HepG2 (cell line): ENCODE measurements around the gene NR2F6. TPM values are rescaled to one million over a fixed set of nuclear protein-coding genes. Genes with fewer than 3 reads are reported as not detected.
A peak's percentile ranks its signal among the peaks of the same experiment; 100 is the strongest.

ENCODE experiments used
- CAMTA2 ChIP-seq: sonication (generic); formaldehyde crosslinking; IDR thresholded peaks from 2 replicates; pipeline ENCODE4 v1.4.0; 2020; ENCODE audit warnings: mild to moderate bottlenecking, missing genetic modification reagents, borderline replicate concordance
- DR1 ChIP-seq: sonication (generic); formaldehyde crosslinking; IDR thresholded peaks from 2 replicates; pipeline ENCODE4 v1.8.0; 2021; ENCODE audit warnings: mild to moderate bottlenecking, missing genetic modification reagents, inconsistent platforms
- HCFC1 ChIP-seq: fragments of 150-350 bp; IDR thresholded peaks from 2 replicates; pipeline ENCODE4 v1.6.1; 2014; ENCODE audit warnings: low read depth, low read length
- HDAC6 ChIP-seq: fragments of 200-600 bp; sonication (generic); IDR thresholded peaks from 2 replicates; pipeline ENCODE4 v1.7.0; 2017; ENCODE audit warnings: mild to moderate bottlenecking, antibody characterized with exemption, low read length, low read depth
- ISL2 ChIP-seq: sonication (generic); formaldehyde crosslinking; IDR thresholded peaks from 2 replicates; pipeline ENCODE4 v1.5.0; 2020; ENCODE audit warnings: missing genetic modification reagents
- MIER3 ChIP-seq: IDR thresholded peaks from 2 replicates; pipeline ENCODE4 v1.6.1; 2016; ENCODE audit warnings: missing compliant biosample characterization, borderline replicate concordance
- NFIB ChIP-seq: sonication (generic); formaldehyde crosslinking; IDR thresholded peaks from 2 replicates; pipeline ENCODE4 v1.9.0; 2021; ENCODE audit warnings: missing genetic modification reagents, mild to moderate bottlenecking, borderline replicate concordance
- NPAS2 ChIP-seq: sonication (generic); formaldehyde crosslinking; IDR thresholded peaks from 2 replicates; pipeline ENCODE4 v1.8.0; 2022; ENCODE audit warnings: mild to moderate bottlenecking, missing genetic modification reagents, borderline replicate concordance
- PCBP1 ChIP-seq: fragments of 200-400 bp; formaldehyde crosslinking; IDR thresholded peaks from 2 replicates; pipeline ENCODE4 v1.6.1; 2017; ENCODE audit warnings: mild to moderate bottlenecking, low read depth, low read length, borderline replicate concordance
- PHB2 ChIP-seq: fragments of 450-650 bp; IDR thresholded peaks from 2 replicates; pipeline ENCODE4 v1.6.1; 2018; ENCODE audit not compliant: partially characterized antibody
- POGZ ChIP-seq: sonication (generic); formaldehyde crosslinking; IDR thresholded peaks from 2 replicates; pipeline ENCODE4 v1.4.0; 2020; ENCODE audit warnings: mild to moderate bottlenecking, missing genetic modification reagents
- PTBP1 ChIP-seq: fragments of 200-400 bp; formaldehyde crosslinking; IDR thresholded peaks from 2 replicates; pipeline ENCODE4 v1.6.1; 2018; ENCODE audit warnings: low read length, low read depth; ENCODE audit not compliant: poor library complexity, severe bottlenecking
- REPIN1 ChIP-seq: sonication (generic); formaldehyde crosslinking; IDR thresholded peaks from 2 replicates; pipeline ENCODE4 v1.8.0; 2022; ENCODE audit warnings: missing genetic modification reagents, low read depth, mild to moderate bottlenecking, borderline replicate concordance
- SP4 ChIP-seq: sonication (generic); formaldehyde crosslinking; IDR thresholded peaks from 2 replicates; pipeline ENCODE4 v1.8.1; 2023; ENCODE audit warnings: mild to moderate bottlenecking, missing genetic modification reagents
- ZBTB7A ChIP-seq: sonication (generic); formaldehyde crosslinking; IDR thresholded peaks from 2 replicates; pipeline ENCODE4 v1.8.0; 2022; ENCODE audit warnings: mild to moderate bottlenecking, missing genetic modification reagents
- ZNF282 ChIP-seq: fragments of 450-650 bp; IDR thresholded peaks from 2 replicates; pipeline ENCODE4 v1.6.1; 2018; ENCODE audit not compliant: partially characterized antibody
- ZNF33B ChIP-seq: sonication (generic); formaldehyde crosslinking; IDR thresholded peaks from 2 replicates; pipeline ENCODE4 v1.5.1; 2020; ENCODE audit warnings: mild to moderate bottlenecking, missing genetic modification reagents
- ZNF343 ChIP-seq: sonication (generic); formaldehyde crosslinking; IDR thresholded peaks from 2 replicates; pipeline ENCODE4 v1.4.0; 2020; ENCODE audit warnings: mild to moderate bottlenecking, missing genetic modification reagents
- ZNF430 ChIP-seq: sonication (generic); formaldehyde crosslinking; IDR thresholded peaks from 2 replicates; pipeline ENCODE4 v1.9.0; 2021; ENCODE audit warnings: mild to moderate bottlenecking, missing genetic modification reagents
- ZNF441 ChIP-seq: sonication (generic); formaldehyde crosslinking; IDR thresholded peaks from 2 replicates; pipeline ENCODE4 v1.7.0; 2021; ENCODE audit warnings: missing genetic modification reagents, borderline replicate concordance
- ZNF530 ChIP-seq: sonication (generic); formaldehyde crosslinking; IDR thresholded peaks from 2 replicates; pipeline ENCODE4 v1.5.0; 2020; ENCODE audit warnings: low read depth, mild to moderate bottlenecking, missing genetic modification reagents
- ZNF547 ChIP-seq: sonication (generic); formaldehyde crosslinking; IDR thresholded peaks from 2 replicates; pipeline ENCODE4 v1.5.1; 2020; ENCODE audit warnings: mild to moderate bottlenecking, missing genetic modification reagents
- ZNF780A ChIP-seq: sonication (generic); formaldehyde crosslinking; IDR thresholded peaks from 2 replicates; pipeline ENCODE4 v1.8.0; 2022; ENCODE audit warnings: mild to moderate bottlenecking, missing genetic modification reagents, moderate library complexity
- ZNF816 ChIP-seq: sonication (generic); formaldehyde crosslinking; IDR thresholded peaks from 2 replicates; pipeline ENCODE4 v1.8.0; 2022; ENCODE audit warnings: missing genetic modification reagents, mild to moderate bottlenecking, borderline replicate concordance
- polyA plus RNA-seq, 8 experiments: library from polyadenylated mRNA; depleted of rRNA in 3 of 8; stranded (reverse) in 7 of 8; unstranded in 1 of 8; fragments of >200 nt; fragmentation: Illumina TruSeq in 4 of 8; extraction: Trizol in 4 of 8; gene quantifications; 2 replicates each; pipeline versions ENCODE4 v1.2.1 to v1.2.3, GENCODE V29; 2011 to 2016; ENCODE audit warnings: low read depth in 4 of 8, missing spikeins in 1 of 8, mixed read lengths in 1 of 8; ENCODE audit not compliant: insufficient read depth in 1 of 8
- total RNA-seq, 5 experiments: library from RNA; depleted of rRNA; stranded (reverse); fragments of >200 nt; fragmentation: Illumina TruSeq; extraction: Trizol; gene quantifications; 2 replicates each; pipeline ENCODE4 v1.2.3, GENCODE V29; 2016; ENCODE audit warnings: low read depth in 1 of 5
- TF ChIP-seq, protein P1 (sequence below): sonication (generic); formaldehyde crosslinking; IDR thresholded peaks from 2 replicates; pipeline ENCODE4 v1.4.0; 2020; ENCODE audit warnings: mild to moderate bottlenecking, missing genetic modification reagents
- TF ChIP-seq, protein P2 (sequence below): IDR thresholded peaks from 2 replicates; pipeline ENCODE4 v1.6.1; 2012; ENCODE audit warnings: low read depth, low read length, improper control_type of control experiment
- TF ChIP-seq, protein P3 (sequence below): sonication (generic); formaldehyde crosslinking; IDR thresholded peaks from 2 replicates; pipeline ENCODE4 v1.5.0; 2020; ENCODE audit warnings: mild to moderate bottlenecking, missing genetic modification reagents

Gene NR2F6
- total and polyA plus RNA-seq, 2 of the 13 experiments (the other 11 are each of a cell fraction or from before 2014, with no cell fraction given) = 30.9 to 72.4 TPM

- no peak for TF ChIP-seq NFIB
- no peak for TF ChIP-seq NPAS2 (CRISPR knock-in tag)
- peak; percentile 39; the same call in 1 of the 2 replicates for TF ChIP-seq ZNF33B (CRISPR knock-in tag)
- no peak for TF ChIP-seq HCFC1
- TF ChIP-seq ZNF282 = no peak
- TF ChIP-seq ZBTB7A (CRISPR knock-in tag) = peak; percentile 95
- TF ChIP-seq, protein P1, sequence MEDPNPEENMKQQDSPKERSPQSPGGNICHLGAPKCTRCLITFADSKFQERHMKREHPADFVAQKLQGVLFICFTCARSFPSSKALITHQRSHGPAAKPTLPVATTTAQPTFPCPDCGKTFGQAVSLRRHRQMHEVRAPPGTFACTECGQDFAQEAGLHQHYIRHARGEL = 0 out of 2 replicates have a peak, but pooled peaks have one; percentile 69
- 0 out of 2 replicates have a peak, but pooled peaks have one; percentile 84 for TF ChIP-seq PCBP1
- no peak for TF ChIP-seq PTBP1
- peak; percentile 52; the same call in 1 of the 2 replicates for TF ChIP-seq ZNF816
- peak; percentile 80 for TF ChIP-seq SP4 (CRISPR knock-in tag)
- TF ChIP-seq CAMTA2 = no peak; the same call in 1 of the 2 replicates
- TF ChIP-seq PHB2 = no peak
- peak; percentile 84; the same call in 1 of the 2 replicates for TF ChIP-seq ZNF343 (CRISPR knock-in tag)
- TF ChIP-seq REPIN1 (CRISPR knock-in tag) = peak; percentile 83; the same call in 1 of the 2 replicates
- TF ChIP-seq HDAC6 = no peak
- TF ChIP-seq, protein P2, sequence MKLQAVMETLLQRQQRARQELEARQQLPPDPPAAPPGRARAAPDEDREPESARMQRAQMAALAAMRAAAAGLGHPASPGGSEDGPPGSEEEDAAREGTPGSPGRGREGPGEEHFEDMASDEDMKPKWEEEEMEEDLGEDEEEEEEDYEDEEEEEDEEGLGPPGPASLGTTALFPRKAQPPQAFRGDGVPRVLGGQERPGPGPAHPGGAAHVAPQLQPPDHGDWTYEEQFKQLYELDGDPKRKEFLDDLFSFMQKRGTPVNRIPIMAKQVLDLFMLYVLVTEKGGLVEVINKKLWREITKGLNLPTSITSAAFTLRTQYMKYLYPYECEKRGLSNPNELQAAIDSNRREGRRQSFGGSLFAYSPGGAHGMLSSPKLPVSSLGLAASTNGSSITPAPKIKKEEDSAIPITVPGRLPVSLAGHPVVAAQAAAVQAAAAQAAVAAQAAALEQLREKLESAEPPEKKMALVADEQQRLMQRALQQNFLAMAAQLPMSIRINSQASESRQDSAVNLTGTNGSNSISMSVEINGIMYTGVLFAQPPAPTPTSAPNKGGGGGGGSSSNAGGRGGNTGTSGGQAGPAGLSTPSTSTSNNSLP = no peak
- TF ChIP-seq DR1 (CRISPR knock-in tag) = no peak
- peak; percentile 89 for TF ChIP-seq ISL2 (CRISPR knock-in tag)
- no peak for TF ChIP-seq ZNF530
- no peak; the same call in 1 of the 2 replicates for TF ChIP-seq ZNF547 (CRISPR knock-in tag)
- peak; percentile 94 for TF ChIP-seq ZNF430
- TF ChIP-seq, protein P3, sequence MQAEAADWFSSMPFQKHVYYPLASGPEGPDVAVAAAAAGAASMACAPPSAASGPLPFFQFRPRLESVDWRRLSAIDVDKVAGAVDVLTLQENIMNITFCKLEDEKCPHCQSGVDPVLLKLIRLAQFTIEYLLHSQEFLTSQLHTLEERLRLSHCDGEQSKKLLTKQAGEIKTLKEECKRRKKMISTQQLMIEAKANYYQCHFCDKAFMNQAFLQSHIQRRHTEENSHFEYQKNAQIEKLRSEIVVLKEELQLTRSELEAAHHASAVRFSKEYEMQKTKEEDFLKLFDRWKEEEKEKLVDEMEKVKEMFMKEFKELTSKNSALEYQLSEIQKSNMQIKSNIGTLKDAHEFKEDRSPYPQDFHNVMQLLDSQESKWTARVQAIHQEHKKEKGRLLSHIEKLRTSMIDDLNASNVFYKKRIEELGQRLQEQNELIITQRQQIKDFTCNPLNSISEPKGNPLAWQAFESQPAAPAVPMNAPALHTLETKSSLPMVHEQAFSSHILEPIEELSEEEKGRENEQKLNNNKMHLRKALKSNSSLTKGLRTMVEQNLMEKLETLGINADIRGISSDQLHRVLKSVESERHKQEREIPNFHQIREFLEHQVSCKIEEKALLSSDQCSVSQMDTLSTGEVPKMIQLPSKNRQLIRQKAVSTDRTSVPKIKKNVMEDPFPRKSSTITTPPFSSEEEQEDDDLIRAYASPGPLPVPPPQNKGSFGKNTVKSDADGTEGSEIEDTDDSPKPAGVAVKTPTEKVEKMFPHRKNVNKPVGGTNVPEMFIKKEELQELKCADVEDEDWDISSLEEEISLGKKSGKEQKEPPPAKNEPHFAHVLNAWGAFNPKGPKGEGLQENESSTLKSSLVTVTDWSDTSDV = 0 out of 2 replicates have a peak, but pooled peaks have one; percentile 78
- TF ChIP-seq ZNF780A (CRISPR knock-in tag) = no peak
- TF ChIP-seq MIER3 (CRISPR knock-in tag) = peak; percentile 90; the same call in 1 of the 2 replicates
- TF ChIP-seq POGZ (CRISPR knock-in tag) = peak; percentile 86
- TF ChIP-seq ZNF441 = no peak
Measured at GRCh38 chr19:17248011-17248776, 2.5 kb upstream of the NR2F6 start (continued).
